MCF 10A (cell line): Measurements from ENCODE around the gene NFIX. TPM values are rescaled to one million over a fixed set of nuclear protein-coding genes. Genes with fewer than 3 reads are reported as not detected.

Experiments used
- BruUV-seq: library from RNA; stranded (reverse); fragments of 400-500 nt; replicated peaks from 2 replicates; lab custom pipeline; 2021; lab: Mats Ljungman, UMichigan
- CTCF ChIA-PET: fragments of 300-600 bp; sonication (Branson Sonifier 250); formaldehyde crosslinking; extraction: SDS; loops from one replicate; lab custom pipeline; 2021; ENCODE audit warnings: antibody characterized with exemption, inconsistent platforms; lab: Yijun Ruan, JAX
- POLR2A ChIA-PET: fragments of 300-600, 350-650 bp; sonication (Branson Sonifier 250); formaldehyde crosslinking; extraction: SDS; loops from one replicate; lab custom pipeline; 2020; ENCODE audit warnings: antibody characterized with exemption, inconsistent platforms; lab: Yijun Ruan, JAX
- DNase-seq: peaks from one replicate; pipeline ENCODE4 v3.0.0-alpha.2; 2018; ENCODE audit not compliant: unreplicated experiment
- H3K27ac Mint-ChIP-seq: one replicate; pipeline ENCODE4 v1.8.0; 2022; ENCODE audit warnings: mild to moderate bottlenecking, low read depth, mixed read lengths; ENCODE audit not compliant: unreplicated experiment
- H3K27me3 Mint-ChIP-seq: one replicate; pipeline ENCODE4 v1.8.0; 2022; ENCODE audit warnings: mixed read lengths; ENCODE audit not compliant: insufficient read depth, unreplicated experiment
- H3K36me3 Mint-ChIP-seq: one replicate; pipeline ENCODE4 v1.8.0; 2022; ENCODE audit warnings: mild to moderate bottlenecking, moderate library complexity, mixed read lengths; ENCODE audit not compliant: insufficient read depth, unreplicated experiment
- H3K4me1 Mint-ChIP-seq: one replicate; pipeline ENCODE4 v1.8.0; 2022; ENCODE audit warnings: mixed read lengths; ENCODE audit not compliant: insufficient read depth, unreplicated experiment
- H3K4me3 Mint-ChIP-seq: one replicate; pipeline ENCODE4 v1.8.0; 2022; ENCODE audit warnings: mild to moderate bottlenecking, moderate library complexity, mixed read lengths; ENCODE audit not compliant: unreplicated experiment
- H3K9me3 Mint-ChIP-seq: one replicate; pipeline ENCODE4 v1.8.0; 2022; ENCODE audit warnings: mixed read lengths; ENCODE audit not compliant: unreplicated experiment
- intact Hi-C: fragments of 100-400 bp; cut with micrococcal nuclease; formaldehyde crosslinking; loops from 2 replicates; pipeline ENCODE4 v1.14.1; 2022
- total RNA-seq: library from RNA; stranded (reverse); gene quantifications from 2 replicates; pipeline ENCODE4 v1.2.3, GENCODE V29; 2022
- TF ChIP-seq, protein P1 (sequence below): fragments of 200-600 bp; IDR thresholded peaks from one replicate; pipeline ENCODE4 v1.8.0; 2022; ENCODE audit warnings: antibody characterized with exemption, mild to moderate bottlenecking; ENCODE audit not compliant: unreplicated experiment

Gene NFIX
- total RNA-seq, 1 experiment from 2014 or later = 27.2 TPM

DNA sequence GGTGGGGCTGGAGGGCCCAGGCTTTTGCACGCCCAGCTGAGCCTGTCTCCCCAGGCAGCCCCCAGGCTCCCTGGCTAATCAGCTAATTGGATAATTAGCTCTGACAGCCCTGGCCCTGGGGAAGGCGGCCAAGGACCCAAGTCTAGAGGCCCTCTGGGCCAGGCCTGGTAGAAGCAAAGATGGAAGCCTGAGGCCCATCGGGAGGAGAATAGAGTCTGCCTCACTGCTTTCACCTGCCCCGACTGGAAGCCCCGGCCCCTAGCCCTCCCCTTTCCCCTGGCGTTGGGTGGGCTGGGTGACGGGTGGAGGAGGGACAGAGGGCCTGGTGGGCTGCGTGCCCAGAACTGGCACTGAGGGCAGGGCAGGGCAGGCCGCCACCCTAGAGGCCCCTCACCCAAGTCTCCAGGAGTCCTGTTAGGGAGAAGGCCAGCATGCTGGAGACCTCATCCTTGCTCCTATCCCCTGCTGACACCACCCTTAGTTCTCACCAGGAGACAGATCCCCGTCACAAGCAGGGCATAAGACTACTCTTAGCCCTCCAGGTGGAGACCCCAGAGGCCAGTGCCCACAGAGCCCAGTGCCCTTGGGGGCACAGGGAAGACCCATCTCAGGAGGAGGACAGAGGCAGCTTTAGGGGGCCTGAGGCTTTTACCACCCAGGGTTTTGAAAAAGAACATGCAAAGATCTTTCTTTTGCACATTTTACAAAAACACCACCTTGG, 95.4 kb downstream of the NFIX start:
- H3K27ac Mint-ChIP-seq = no peak overlapping the region
- intact Hi-C loops = no loop called here
- no peaks in the 10 kb centered on the region for H3K27me3 Mint-ChIP-seq
- ChIA-PET CTCF (interaction anchor here (1.2 to 7.6 kb wide), 3 partner anchors 29 to 112 kb away, joined by 6 to 97 read pairs (median 8); no protein-coding TSS in a partner anchor), POLR2A (interaction anchor here (0.7 to 1.1 kb wide), 2 partner anchors 27 to 62 kb away, joined by 3 read pairs; no protein-coding TSS in a partner anchor)
- no peaks in the 10 kb centered on the region for H3K9me3 Mint-ChIP-seq
- H3K36me3 Mint-ChIP-seq = peaks cover 11% of the 10 kb centered on the region
- no TSS peak for BruUV-seq
- DNase-seq = no peak
- no peaks in the 10 kb centered on the region for H3K4me1 Mint-ChIP-seq
- no peak overlapping the region for H3K4me3 Mint-ChIP-seq
- TF ChIP-seq, protein P1, sequence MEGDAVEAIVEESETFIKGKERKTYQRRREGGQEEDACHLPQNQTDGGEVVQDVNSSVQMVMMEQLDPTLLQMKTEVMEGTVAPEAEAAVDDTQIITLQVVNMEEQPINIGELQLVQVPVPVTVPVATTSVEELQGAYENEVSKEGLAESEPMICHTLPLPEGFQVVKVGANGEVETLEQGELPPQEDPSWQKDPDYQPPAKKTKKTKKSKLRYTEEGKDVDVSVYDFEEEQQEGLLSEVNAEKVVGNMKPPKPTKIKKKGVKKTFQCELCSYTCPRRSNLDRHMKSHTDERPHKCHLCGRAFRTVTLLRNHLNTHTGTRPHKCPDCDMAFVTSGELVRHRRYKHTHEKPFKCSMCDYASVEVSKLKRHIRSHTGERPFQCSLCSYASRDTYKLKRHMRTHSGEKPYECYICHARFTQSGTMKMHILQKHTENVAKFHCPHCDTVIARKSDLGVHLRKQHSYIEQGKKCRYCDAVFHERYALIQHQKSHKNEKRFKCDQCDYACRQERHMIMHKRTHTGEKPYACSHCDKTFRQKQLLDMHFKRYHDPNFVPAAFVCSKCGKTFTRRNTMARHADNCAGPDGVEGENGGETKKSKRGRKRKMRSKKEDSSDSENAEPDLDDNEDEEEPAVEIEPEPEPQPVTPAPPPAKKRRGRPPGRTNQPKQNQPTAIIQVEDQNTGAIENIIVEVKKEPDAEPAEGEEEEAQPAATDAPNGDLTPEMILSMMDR = no peak

DNA sequence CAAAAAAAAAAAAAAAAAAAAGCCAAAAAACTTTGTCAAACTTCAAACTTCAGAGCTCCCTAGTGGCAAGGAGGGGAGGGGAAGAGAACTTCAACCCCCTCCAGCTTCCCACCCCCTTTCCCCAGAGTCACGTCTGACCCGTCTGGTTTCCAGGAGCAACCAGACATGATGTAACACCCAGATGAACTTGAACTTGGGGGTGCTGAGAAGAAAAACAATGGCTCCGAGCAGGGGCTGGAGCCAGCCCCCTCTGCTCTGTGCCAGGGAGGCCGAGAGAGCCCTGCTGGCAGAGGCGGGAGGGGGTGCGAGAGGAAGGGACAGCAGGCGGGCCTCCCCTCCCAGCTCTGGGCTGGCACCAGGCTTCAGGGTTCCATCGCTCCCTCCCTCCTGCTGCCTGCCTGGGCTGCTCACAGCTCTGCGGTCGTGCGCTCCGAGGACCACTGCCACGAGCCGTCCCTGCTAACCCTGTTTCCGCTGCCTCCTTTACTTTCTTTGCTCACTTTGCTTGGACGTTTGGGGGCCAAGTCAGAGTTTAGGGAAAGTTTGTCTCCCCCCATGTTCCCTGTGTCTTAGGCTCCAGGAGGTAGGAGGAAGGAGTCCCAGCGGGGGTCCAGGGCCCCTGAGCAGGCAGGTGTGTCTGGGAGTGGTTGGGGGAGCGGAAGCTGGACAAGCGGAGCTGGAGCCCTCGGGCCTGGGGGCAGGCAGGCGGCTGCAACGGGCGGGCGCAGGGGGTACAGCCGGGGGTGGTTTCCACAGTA, 96.3 kb downstream of the NFIX start:
- Mint-ChIP-seq H3K36me3 (peaks cover 11% of the 10 kb centered on the region), H3K27me3 (no peaks in the 10 kb centered on the region), H3K4me3 (no peak overlapping the region), H3K9me3 (no peaks in the 10 kb centered on the region), H3K27ac (no peak overlapping the region), H3K4me1 (peaks cover 5% of the 10 kb centered on the region)
- BruUV-seq = no TSS peak
- DNase-seq = no peak
- CTCF ChIA-PET = interaction anchor here (0.6 to 7.6 kb wide), 9 partner anchors 24 to 310 kb away, joined by 3 to 97 read pairs (median 6); partner anchors contain the start of gene RAD23A
- intact Hi-C loops = no loop called here
- POLR2A ChIA-PET = interaction anchor here (0.7 to 1.1 kb wide), 2 partner anchors 26 to 61 kb away, joined by 3 read pairs; no protein-coding TSS in a partner anchor
- TF ChIP-seq, protein P1 = no peak

DNA sequence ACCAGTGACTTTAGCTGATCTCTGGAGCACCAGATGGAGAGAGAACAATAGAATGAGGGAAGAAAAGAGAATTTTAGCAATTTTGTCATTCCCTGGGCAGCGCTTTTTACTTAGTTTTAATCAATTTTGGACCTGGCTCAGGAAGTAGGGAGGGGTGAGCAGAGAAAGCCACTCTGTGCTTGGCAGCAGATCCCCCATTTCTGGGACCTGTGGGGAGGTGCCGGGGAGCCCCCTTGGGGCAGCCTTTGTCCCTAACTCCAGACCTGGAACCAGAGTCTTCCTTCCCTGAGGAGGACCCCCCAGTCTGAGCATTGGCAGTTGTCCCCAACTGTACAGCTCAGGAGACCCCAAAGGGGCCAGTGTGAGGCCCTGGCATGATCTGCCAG, 96.9 kb downstream of the NFIX start:
- no peaks in the 10 kb centered on the region for H3K27me3 Mint-ChIP-seq
- intact Hi-C loops = no loop called here
- H3K27ac Mint-ChIP-seq = no peak overlapping the region
- no peaks in the 10 kb centered on the region for H3K9me3 Mint-ChIP-seq
- ChIA-PET CTCF (interaction anchor here (0.6 to 7.6 kb wide), 8 partner anchors 24 to 309 kb away, joined by 3 to 97 read pairs (median 6); no protein-coding TSS in a partner anchor), POLR2A (no interaction called here)
- TF ChIP-seq, protein P1 = no peak
- no TSS peak for BruUV-seq
- H3K4me1 Mint-ChIP-seq = peaks cover 5% of the 10 kb centered on the region
- no peak for DNase-seq
- no peak overlapping the region for H3K4me3 Mint-ChIP-seq
- peaks cover 11% of the 10 kb centered on the region for H3K36me3 Mint-ChIP-seq
